Activated CD8-positive, alpha-beta memory T cell treated with anti-CD3 and anti-CD28 coated beads for 48 hours (primary cell): ENCODE data around the gene ZNF783.
"Not testable (repeated sequence)": the region's sequence is repeated elsewhere in the genome, so short reads cannot be mapped to it uniquely, and the experiment has no call there.

Source experiments
- DNase-seq, 3 experiments: peaks; one replicate each; pipeline ENCODE4 v3.0.0-alpha.2; 2020; ENCODE audit warnings: low read depth in 2 of 3, low spot score in 2 of 3

The ZNF783 gene

GRCh38 chr7:149261829-149262617 is at the start of gene ZNF783:
Gene ZNF783, plus strand, starts transcription at chr7:149262196. Its CDS starts 138 bp downstream, at chr7:149262334.
- DNase-seq: peak; percentile 69 to 76 (median 72)

- no peak for DNase-seq
These were observed 47.8 kb upstream of the ZNF783 start for GRCh38 chr7:149214020-149214720.

GRCh38 chr7:149216402-149216801 is 45.6 kb upstream of the ZNF783 start:
- DNase-seq: no peak

GRCh38 chr7:149217570-149217969 is 44.4 kb upstream of the ZNF783 start:
- no peak for DNase-seq

GRCh38 chr7:149218469-149219420 is 43.3 kb upstream of the ZNF783 start:
- no peak for DNase-seq

- DNase-seq: no peak
These were observed 41.5 kb upstream of the ZNF783 start for GRCh38 chr7:149220534-149220933.

GRCh38 chr7:149223176-149223575 is 38.8 kb upstream of the ZNF783 start:
- DNase-seq: no peak

- DNase-seq: no peak
These were observed 38.2 kb upstream of the ZNF783 start for GRCh38 chr7:149223761-149224160.

- no peak for DNase-seq
These were observed 37.6 kb upstream of the ZNF783 start for GRCh38 chr7:149224352-149224751.

GRCh38 chr7:149225106-149225505 is 36.9 kb upstream of the ZNF783 start:
- DNase-seq: no peak

- no peak for DNase-seq
These were observed 36.3 kb upstream of the ZNF783 start for GRCh38 chr7:149225656-149226055.

GRCh38 chr7:149226366-149226765 is 35.6 kb upstream of the ZNF783 start:
- not testable (repeated sequence) for DNase-seq

GRCh38 chr7:149226840-149227494 is 35.0 kb upstream of the ZNF783 start:
- no peak for DNase-seq

- no peak for DNase-seq
These were observed 33.0 kb upstream of the ZNF783 start for GRCh38 chr7:149228831-149229471.

GRCh38 chr7:149229526-149229925 is 32.5 kb upstream of the ZNF783 start:
- no peak for DNase-seq

GRCh38 chr7:149232362-149232761 is 29.6 kb upstream of the ZNF783 start:
- no peak for DNase-seq

GRCh38 chr7:149233655-149234204 is 28.3 kb upstream of the ZNF783 start:
- not testable (repeated sequence) for DNase-seq

GRCh38 chr7:149237502-149237901 is 24.5 kb upstream of the ZNF783 start:
- DNase-seq: no peak

GRCh38 chr7:149238051-149238450 is 23.9 kb upstream of the ZNF783 start:
- DNase-seq: no peak
